Measurements from ENCODE around the gene GIT1. TPM values are rescaled to one million over a fixed set of nuclear protein-coding genes. Genes with fewer than 3 reads are reported as not detected.

Gene GIT1
- total and polyA plus RNA-seq, 4 donors, result 2.2 to 11.1 (median 4.9) TPM

DNA sequence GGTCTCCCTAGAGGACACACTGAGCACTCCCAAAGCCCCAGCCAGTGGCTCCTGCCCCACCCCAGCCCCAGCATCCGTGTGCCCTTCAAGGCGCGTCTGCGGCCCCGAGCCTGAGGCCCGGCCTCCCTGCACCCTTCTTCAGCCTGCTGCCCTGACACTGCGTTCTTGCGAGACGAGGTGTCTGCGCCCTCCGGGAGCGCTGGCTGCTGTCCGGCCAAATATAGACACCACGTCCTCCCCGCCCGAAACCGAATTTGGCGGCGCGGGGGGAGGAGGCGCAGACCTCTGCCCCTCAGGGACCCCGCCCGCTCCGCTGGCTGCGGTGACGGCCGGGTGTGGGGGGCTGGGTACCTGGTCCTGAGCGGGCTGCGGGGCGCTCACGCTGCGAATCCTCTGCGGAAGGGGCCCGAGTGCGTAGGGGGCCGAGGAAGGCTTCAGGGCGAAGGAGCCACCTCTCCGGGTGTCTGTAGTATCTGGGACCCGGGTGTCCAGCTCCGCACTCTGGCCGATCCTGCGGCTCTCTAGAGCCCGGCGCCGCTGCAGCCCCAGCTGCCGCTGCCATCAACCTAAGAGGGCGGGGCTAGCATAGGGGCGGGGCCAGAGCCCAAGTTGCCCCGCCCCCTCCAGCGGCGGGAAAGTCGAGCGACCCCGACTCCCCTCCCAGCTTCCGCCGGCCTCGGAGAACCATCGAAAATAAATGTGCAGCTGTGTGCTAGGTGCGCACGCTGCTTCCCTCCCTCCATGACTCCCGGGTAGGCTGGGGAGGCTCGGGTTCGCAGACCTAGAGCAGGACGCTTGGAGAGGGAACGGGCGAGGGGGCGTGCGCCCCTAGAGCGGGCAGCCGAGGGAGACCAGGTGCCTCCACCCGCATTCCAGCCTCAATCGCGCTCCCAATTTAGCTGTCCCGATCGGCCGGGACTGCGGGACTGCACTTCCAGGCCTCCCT lies 33.2 kb upstream of the GIT1 start, which contains the start of gene CORO6:
Gene CORO6, minus strand, starts transcription at position 576 of the 946 bp plus-strand sequence. CDS start 1,491 bp downstream, outside the sequence.
- no peak within 1 kb of the TSS for H3K9ac ChIP-seq (ENCODE audit: low read depth in 1 of 2, low read length in 2 of 2)
- no peak within 1 kb of the TSS for H3K27ac ChIP-seq (ENCODE audit: low read depth in 1 of 2, low read length in 2 of 2)
- H3K4me3 ChIP-seq (ENCODE audit: low read depth in 1 of 3, low read length in 3 of 3), result peak within 1 kb of the TSS in 2 of 3 donors; percentile 45 to 55
- no peaks in the 10 kb centered on the region for H3K36me3 ChIP-seq (ENCODE audit: control insufficient read depth in 4 of 4, insufficient read depth in 3 of 4, low read depth in 1 of 4, low read length in 3 of 4)
- no peaks in the 10 kb centered on the region for H3K9me3 ChIP-seq (ENCODE audit: control insufficient read depth in 4 of 4, low read length in 3 of 4)
- H3K4me1 ChIP-seq (ENCODE audit: control insufficient read depth in 4 of 4, insufficient read depth in 4 of 4, low read length in 3 of 4), result peaks cover 7 to 18% (median 12%) of the 10 kb centered on the region in 4 donors
- WGBS, result 8% methylated on average over 77 of the region's 77 CpGs
- TF ChIP-seq EGR1 (IDR thresholded peaks at IDR 0.05; ENCODE audit: low read depth in 2 of 2), result no peak
- TF ChIP-seq, protein P1, sequence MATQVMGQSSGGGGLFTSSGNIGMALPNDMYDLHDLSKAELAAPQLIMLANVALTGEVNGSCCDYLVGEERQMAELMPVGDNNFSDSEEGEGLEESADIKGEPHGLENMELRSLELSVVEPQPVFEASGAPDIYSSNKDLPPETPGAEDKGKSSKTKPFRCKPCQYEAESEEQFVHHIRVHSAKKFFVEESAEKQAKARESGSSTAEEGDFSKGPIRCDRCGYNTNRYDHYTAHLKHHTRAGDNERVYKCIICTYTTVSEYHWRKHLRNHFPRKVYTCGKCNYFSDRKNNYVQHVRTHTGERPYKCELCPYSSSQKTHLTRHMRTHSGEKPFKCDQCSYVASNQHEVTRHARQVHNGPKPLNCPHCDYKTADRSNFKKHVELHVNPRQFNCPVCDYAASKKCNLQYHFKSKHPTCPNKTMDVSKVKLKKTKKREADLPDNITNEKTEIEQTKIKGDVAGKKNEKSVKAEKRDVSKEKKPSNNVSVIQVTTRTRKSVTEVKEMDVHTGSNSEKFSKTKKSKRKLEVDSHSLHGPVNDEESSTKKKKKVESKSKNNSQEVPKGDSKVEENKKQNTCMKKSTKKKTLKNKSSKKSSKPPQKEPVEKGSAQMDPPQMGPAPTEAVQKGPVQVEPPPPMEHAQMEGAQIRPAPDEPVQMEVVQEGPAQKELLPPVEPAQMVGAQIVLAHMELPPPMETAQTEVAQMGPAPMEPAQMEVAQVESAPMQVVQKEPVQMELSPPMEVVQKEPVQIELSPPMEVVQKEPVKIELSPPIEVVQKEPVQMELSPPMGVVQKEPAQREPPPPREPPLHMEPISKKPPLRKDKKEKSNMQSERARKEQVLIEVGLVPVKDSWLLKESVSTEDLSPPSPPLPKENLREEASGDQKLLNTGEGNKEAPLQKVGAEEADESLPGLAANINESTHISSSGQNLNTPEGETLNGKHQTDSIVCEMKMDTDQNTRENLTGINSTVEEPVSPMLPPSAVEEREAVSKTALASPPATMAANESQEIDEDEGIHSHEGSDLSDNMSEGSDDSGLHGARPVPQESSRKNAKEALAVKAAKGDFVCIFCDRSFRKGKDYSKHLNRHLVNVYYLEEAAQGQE (IDR thresholded peaks at IDR 0.05), result no peak
- no peak for TF ChIP-seq RXRA (IDR thresholded peaks at IDR 0.05)
- TF ChIP-seq YY1 (IDR thresholded peaks at IDR 0.05), result no peak
- peak; percentile 68 for DNase-seq (ENCODE audit: low spot score)
- peaks cover 0 to 2% (median 0%) of the 10 kb centered on the region in 4 donors for H3K27me3 ChIP-seq (ENCODE audit: control insufficient read depth in 4 of 4, insufficient read depth in 4 of 4, low read length in 3 of 4)

DNA sequence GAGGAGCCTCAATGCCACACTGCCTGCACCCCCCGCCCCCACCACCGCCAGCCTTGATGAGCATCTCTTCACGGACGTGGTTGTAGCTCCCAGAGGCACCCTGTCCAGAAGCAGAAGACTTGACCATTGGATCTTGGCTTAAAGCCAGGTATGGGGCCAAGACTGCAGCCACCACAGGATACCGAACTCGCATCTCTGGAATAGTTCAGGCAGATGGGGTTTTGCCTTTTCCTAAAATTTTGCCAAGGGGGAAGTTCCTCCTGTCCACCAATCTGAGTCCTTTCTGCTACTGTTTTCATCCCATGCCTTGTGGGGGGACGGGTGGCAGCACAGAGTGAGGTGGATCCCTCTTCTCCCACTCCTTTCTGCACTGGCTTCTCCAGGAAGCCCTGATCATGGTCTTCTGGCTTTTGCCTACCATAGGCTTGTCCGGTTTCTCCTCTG lies 32.3 kb upstream of the GIT1 start:
- no peak overlapping the region for H3K27ac ChIP-seq (ENCODE audit: low read depth in 1 of 2, low read length in 2 of 2)
- TF ChIP-seq RAD21 (IDR thresholded peaks at IDR 0.05) (no peak), NR2F2 (IDR thresholded peaks at IDR 0.05) (no peak), SP1 (IDR thresholded peaks at IDR 0.05) (no peak), YY1 (IDR thresholded peaks at IDR 0.05) (no peak), TAF1 (conservative IDR thresholded peaks at IDR 0.05) (no peak), GABPA (IDR thresholded peaks at IDR 0.05 in 1 of 2, conservative IDR thresholded peaks at IDR 0.05 in 1 of 2) (no peak), HNF4A (conservative IDR thresholded peaks at IDR 0.05) (no peak), RXRA (IDR thresholded peaks at IDR 0.05) (no peak), FOXA1 (IDR thresholded peaks at IDR 0.05) (no peak), JUND (IDR thresholded peaks at IDR 0.05) (no peak), FOXA2 (IDR thresholded peaks at IDR 0.05) (no peak)
- TF ChIP-seq, protein P2, sequence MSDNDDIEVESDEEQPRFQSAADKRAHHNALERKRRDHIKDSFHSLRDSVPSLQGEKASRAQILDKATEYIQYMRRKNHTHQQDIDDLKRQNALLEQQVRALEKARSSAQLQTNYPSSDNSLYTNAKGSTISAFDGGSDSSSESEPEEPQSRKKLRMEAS (IDR thresholded peaks at IDR 0.05), result no peak
- TF ChIP-seq, protein P3, sequence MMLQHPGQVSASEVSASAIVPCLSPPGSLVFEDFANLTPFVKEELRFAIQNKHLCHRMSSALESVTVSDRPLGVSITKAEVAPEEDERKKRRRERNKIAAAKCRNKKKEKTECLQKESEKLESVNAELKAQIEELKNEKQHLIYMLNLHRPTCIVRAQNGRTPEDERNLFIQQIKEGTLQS (IDR thresholded peaks at IDR 0.05), result no peak
- TF ChIP-seq, protein P1 (IDR thresholded peaks at IDR 0.05), result no peak
- TF ChIP-seq, protein P4, sequence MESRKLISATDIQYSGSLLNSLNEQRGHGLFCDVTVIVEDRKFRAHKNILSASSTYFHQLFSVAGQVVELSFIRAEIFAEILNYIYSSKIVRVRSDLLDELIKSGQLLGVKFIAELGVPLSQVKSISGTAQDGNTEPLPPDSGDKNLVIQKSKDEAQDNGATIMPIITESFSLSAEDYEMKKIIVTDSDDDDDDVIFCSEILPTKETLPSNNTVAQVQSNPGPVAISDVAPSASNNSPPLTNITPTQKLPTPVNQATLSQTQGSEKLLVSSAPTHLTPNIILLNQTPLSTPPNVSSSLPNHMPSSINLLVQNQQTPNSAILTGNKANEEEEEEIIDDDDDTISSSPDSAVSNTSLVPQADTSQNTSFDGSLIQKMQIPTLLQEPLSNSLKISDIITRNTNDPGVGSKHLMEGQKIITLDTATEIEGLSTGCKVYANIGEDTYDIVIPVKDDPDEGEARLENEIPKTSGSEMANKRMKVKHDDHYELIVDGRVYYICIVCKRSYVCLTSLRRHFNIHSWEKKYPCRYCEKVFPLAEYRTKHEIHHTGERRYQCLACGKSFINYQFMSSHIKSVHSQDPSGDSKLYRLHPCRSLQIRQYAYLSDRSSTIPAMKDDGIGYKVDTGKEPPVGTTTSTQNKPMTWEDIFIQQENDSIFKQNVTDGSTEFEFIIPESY (IDR thresholded peaks at IDR 0.05), result no peak
- peaks cover 11 to 26% (median 18%) of the 10 kb centered on the region in 4 donors for H3K4me1 ChIP-seq (ENCODE audit: control insufficient read depth in 4 of 4, insufficient read depth in 4 of 4, low read length in 3 of 4)
- H3K9ac ChIP-seq (ENCODE audit: low read depth in 1 of 2, low read length in 2 of 2), result no peak overlapping the region
- DNase-seq (ENCODE audit: low spot score), result no peak
- WGBS, result 73% methylated on average over 8 of the region's 8 CpGs
- H3K4me3 ChIP-seq (ENCODE audit: low read depth in 1 of 3, low read length in 3 of 3), result no peak overlapping the region
- no peaks in the 10 kb centered on the region for H3K36me3 ChIP-seq (ENCODE audit: control insufficient read depth in 4 of 4, insufficient read depth in 3 of 4, low read depth in 1 of 4, low read length in 3 of 4)
- H3K27me3 ChIP-seq (ENCODE audit: control insufficient read depth in 4 of 4, insufficient read depth in 4 of 4, low read length in 3 of 4), result peaks cover 0 to 2% (median 0%) of the 10 kb centered on the region in 4 donors
- no peaks in the 10 kb centered on the region for H3K9me3 ChIP-seq (ENCODE audit: control insufficient read depth in 4 of 4, low read length in 3 of 4)
